ENCODE results near the gene PI4KA.

The PI4KA gene

DNA sequence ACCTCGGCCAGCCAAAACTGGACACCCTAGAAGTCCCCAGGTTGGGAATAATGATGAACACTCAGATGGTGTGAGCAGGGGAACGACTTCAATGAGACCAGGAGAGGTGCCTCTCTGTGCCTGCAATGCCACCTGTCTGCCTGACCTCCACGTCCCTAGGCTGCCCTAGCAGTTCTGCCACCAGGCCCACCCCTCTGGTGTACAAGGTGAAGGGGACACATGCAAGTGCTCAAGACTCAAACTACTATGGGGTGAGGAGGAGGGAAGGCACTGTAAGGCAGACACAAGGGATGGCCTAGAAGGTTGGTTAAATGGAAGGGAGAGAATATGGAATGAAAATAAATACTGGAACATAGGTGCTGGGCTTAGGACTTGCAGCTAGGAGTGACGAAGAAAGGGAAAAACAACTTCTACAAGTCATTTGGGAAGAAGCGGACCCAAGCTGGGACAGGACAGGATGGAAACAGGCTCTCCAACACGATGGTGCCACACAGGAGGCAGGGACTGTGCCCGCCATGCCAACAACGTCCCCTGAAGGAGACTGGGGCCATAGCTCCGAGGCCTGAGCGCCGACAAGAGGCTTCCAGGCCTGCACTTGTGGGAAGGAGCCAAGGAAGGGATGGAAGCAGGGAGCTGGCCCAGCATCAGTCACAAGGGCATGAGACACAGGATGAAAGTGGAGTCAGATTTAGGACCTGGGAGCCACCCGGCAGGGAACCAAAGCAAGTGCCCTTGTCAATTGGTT, 66.2 kb downstream of the PI4KA start:
- DNase-seq, result no peak

DNA sequence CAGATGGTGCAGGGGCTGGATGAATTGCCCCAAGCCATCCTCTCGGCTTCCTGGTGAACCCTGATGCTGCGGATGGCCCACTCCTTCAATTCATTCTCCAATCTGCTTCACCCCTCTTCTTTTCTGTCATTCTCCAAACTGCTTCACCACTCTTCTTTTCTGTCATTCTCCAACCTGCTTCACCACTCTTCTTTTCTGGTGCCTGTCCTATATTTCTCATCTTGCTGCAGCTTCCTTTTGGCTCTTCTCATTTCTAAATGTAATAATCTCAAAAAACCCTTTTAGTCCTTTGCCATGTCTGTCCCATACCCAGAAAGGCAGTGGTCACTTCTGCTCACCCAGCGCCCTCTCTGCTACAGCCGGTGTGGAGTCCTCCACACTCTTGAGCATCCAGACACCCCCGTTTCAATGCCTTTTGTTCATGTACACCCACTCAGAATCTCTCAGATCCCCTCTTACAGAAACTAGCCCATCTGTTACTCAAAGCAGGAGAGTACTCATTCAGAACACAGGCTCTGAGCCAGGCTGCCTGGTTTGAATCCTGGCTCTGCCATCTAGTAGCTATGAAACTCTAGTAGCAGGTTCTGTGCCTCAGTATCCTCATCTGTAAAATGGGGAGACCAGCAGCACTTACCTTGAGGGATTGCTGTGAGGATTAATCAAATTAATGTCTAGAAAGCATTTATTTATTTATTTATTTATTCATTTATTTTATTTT, 69.8 kb downstream of the PI4KA start:
- DNase-seq, result no peak

DNA sequence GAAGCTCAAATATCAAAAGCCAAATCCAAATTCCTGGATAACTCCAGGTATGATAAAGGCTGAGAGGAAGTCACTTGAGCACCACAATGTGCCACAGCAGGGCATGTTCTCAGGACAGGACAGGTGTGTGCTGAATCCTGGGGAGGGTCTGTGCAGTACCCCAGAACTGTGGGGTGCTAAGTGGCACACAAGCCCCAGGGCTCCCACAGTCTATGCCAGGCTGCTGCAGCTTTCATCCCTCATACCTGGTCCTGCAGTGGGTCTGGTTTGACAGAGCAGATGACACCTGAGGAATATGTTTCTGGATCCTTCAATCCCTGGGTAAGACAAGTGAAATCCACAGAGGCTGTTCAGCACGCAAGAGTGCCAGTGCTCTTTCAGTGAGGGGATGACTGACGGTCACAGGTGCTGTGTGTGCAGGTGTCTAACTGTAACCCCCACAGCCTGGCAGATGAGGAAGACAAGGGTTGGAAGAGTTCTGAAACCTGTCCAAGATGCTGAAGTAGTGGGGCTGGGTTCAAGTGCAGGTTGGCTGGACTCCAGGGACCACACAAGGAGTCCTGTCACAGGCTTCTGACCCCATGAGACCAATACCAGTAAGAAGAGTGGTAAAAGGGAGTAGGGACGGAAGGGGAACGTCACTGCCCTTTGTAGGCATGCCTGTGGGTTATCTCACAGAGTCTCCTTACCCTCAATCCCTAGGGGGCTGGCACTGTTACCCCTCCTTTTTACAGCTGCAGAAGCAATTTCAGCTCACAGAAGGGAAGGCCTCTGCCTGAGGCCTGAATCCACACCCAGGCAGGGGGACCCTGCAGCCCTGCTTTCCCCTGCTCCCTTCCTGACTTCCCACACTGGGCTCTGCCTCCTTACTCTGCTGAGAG, 70.6 kb downstream of the PI4KA start:
- DNase-seq, result no peak

GRCh38 chr22:20787223-20787622, 71.4 kb downstream of the PI4KA start:
- DNase-seq, result no peak

DNA sequence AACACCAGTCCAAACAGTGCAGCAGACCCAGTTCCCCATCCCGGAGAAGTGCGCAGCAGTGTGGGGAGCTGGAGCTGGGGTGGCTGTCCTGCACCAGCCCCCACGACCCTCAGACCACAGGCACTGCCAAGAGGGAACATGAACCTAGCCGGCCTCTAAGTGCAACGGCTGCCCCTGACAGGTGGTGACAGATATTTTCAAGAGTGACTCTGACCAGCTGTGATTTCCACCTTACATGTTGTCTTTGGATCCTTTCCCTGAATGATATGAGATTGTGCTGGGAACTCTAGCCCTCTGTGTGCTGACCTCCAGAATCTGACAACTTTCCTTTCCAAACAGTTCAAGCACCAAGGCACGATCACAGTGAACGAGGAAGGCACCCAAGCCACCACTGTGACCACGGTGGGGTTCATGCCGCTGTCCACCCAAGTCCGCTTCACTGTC, 72.1 kb downstream of the PI4KA start:
- DNase-seq, result no peak

GRCh38 chr22:20786048-20786447, 72.6 kb downstream of the PI4KA start:
- no peak for DNase-seq

DNA sequence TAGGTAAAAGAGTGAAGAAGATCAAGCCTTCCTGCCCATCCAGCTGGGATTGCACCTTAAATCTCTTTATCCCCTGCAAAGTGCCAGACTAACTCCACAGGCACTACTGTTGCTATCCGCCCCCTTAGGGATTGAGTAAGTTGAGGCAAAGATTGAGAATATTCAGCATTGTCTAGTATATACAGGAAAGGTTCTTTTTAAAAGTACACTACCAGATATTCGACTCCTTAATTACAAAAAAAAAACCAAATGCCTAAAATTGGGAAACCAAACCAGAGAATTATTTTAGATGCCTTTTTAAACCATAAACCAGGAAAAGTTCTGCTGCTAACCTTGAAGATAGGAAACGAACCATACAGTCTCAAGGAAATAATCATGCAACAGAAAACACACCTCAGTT, 73.2 kb downstream of the PI4KA start:
- no peak for DNase-seq

GRCh38 chr22:20783844-20784723, 74.5 kb downstream of the PI4KA start:
- DNase-seq, result peak; percentile 19

GRCh38 chr22:20783300-20783673, 75.3 kb downstream of the PI4KA start:
- DNase-seq, result no peak

DNA sequence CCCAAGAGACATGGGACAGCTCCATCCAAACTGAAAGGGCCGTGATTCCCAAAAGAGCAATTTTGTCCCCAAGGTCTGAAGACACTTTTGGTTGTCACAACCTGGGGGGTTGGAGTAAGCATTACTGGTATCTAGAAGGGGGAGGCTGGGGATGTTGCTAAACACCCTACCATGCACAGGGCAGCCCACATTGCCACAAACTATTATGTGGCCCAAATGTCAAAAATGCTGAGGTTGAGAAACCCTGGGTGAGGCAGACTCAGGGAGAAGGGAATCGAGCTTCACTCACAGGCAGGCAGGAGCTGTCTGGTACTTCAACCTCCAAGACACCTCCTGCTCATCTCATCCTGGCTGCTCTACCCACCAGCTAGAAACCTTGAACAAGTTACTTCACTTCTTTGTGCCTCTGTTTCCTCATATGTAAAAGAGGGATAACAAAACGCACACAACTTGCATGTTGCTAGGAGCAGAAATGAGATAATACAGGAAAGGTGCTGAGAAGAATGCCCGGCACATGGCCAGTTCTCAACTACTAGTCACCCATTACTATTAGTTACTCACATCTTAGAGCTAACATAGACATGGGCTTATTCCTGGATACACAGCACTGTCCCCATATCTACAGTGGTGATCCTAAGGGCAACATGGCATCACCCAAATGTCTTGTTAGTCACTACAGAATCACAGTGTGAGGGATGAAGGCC, 75.9 kb downstream of the PI4KA start:
- no peak for DNase-seq

DNA sequence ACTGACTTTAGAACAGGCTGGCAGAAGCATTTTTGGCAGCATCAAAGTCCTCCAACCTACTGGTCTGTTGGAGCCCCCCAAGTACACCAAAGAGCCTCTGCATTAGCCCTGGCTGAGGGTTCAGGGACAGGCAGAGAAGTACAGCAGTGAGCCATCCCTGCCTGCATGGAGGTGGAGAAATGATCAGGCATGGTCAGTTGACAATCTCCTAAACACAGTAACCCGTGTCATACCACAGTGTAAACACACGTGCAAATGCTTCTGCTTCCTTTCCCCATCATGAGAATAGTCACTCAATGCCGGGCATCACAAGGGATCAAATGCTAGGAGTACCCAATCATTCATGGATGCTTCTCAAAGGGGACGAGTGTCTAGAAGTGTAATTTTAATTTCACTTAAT, 76.5 kb downstream of the PI4KA start:
- no peak for DNase-seq

DNA sequence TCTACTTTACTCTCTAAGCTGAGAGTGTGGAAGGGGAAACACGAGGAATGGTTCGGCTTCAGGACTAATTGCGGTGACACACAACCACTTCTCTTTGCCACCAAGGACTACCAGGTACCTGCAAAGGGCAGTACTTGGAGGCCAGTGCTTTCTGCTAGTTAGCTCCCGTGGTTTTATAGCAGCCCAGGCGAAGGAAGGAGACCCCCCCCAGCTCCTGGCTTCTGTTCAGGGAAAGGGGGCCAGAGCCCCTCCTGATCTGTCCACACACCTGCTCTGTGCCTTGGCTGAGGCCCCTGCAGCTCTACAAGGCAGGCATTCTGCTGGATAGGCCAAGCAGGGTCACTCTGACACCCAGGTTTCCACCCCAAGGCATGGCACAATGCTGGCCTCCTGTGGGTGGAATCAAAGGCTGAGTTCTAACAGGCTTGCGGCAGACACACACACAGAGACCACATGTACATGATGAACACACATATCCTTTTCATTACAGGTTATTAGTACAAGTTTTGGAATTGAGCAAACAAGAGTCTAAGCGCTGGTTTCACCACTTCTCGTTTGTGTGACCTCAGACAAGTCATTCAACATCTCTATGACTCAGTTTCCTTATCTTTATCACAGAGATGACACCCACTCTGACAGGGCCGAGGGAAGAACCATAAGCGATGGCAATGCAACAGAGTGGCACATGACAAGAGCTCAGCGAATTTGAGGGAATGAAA, 77.2 kb downstream of the PI4KA start:
- DNase-seq, result no peak

- no peak for DNase-seq
Measured at GRCh38 chr22:20779818-20780158, 78.8 kb downstream of the PI4KA start.

DNA sequence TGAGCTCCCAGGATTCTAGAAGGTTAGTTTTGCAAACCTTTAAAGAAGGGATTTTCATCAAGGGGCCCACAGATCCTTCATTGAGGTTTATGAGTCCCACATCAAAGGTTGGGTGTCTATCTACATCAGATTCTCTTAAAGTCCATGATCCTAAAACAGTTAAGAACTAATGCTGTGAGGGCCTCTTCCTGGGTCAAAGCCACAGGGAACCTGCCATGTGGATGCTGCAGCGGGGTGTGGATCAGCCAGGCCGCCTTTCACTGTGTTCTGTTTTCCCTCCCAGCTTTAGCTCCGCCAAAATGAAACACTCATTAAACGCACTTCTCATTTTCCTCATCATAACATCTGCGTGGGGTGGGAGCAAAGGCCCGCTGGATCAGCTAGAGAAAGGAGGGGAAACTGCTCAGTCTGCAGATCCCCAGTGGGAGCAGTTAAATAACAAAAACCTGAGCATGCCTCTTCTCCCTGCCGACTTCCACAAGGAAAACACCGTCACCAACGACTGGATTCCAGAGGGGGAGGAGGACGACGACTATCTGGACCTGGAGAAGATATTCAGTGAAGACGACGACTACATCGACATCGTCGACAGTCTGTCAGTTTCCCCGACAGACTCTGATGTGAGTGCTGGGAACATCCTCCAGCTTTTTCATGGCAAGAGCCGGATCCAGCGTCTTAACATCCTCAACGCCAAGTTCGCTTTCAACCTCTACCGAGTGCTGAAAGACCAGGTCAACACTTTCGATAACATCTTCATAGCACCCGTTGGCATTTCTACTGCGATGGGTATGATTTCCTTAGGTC, 79.4 kb downstream of the PI4KA start:
- DNase-seq, result no peak

DNA sequence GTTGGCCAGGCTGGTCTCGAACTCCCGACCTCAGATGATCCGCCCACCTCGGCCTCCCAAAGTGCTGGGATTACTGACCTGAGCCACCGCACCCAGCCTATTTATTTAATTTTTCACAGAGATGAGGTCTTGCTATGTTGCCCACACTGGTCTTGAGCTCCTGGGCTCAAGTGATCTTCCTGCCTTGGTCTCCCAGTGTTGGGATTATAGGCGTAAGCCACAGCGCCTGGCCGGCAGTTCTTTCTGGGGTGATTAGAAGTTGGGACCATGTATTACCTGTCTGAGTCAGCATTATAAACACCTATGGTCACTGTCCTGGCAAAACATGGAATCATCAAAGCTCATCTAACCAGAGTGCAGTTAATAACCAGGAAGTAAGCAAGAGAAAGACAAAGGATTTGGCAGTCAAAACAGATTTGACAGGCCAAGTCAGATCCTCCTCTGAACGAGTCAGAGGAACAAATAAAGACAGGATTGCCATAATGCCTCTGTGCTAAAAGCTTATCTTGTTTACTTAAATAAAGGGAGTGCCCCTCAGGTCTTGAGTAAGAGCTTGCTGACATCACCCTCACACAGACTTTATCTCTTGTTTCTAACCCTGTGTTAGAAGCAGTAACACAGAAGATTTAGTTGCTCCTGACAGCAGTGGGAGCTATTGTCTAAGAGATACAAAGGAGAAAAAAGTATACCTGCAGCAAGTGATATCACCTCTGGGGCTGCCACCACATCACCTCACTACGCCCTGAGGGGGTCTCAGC, 81.0 kb downstream of the PI4KA start:
- peak; percentile 51 for DNase-seq

DNA sequence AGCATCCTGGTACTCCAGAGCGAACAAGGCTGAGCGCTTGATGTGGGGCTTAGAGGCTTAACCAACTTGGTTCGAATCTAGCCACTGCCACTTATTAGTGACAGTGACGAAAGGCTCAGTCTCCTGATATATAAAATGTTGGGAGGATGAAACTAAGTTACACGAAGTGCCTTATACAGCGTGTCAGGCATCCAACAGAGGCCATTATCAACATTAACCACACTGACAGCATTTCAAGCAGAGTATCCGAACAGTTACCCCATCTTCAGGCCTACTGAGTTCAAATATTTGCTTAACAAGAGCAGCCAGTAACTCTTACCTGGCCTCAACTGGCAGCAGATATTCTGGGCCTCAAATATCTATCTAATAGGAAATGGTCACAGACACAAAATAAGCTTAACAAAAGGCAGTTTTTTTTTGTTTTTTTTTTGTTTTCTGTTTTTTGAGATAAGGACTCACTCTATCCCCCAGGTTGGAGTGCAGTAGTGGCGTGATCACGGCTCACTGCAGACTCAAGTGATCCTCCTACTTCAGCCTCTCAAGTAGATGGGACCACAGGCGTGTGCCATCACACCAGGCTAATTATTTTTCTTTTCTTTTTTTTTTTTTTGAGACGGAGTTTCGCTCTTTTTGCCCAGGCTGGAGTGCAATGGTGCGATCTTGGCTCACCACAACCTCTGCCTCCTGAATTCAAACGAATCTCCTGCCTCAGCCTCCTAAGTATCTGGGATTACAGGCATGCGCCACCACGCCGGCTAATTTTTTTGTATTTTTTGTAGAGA, 81.8 kb downstream of the PI4KA start:
- DNase-seq, result peak; percentile 81

DNA sequence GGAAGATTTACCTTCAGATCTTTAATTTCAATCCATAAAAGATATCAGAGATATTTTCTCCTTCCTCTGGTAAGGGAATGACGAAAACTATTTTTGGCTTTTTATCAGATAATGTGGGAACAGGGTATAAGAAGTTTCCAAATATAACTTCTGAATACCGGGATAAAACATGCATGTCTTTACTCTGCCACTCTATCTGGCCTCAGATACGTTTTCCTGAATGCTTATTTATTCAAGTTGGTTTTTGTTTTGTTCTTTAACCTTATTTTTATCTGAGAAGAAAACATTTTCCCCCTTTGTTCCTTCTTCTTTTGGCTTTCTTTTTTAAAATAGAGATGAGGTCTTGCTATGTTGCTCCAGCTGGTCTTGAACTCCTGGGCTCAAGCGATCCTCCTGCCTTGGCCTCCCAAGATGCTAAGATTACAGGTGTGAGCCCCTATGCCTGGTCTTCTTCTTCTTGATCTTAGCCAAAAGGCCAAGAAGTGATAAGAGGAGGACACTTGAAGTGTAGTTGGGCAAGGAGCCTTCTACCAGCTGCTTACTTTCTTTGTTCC, 83.2 kb downstream of the PI4KA start:
- DNase-seq, result no peak

DNA sequence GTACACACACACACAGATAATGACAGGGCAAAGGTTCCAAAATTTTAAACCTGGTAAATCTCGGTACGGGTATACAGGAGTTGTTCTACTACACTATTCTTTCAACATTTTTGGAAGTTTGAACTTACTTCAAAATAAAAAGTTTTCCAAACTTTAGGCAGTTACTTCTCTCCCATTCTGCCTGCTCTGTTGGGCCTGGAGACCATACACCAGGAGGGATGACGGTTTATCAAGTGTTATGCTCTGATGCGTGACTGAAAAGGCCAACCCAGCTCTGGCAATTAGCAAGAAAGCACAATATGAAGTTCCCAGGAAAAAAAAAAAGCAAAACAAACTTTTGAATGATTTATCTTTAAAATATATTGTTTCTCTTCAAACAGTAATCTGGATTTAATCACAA, 83.7 kb downstream of the PI4KA start:
- no peak for DNase-seq

Data from NCI-H510A treated with DMSO at 0.1 percent for 48 hours (cell line).